ENCODE results near the gene STON2.

The STON2 gene

DNA sequence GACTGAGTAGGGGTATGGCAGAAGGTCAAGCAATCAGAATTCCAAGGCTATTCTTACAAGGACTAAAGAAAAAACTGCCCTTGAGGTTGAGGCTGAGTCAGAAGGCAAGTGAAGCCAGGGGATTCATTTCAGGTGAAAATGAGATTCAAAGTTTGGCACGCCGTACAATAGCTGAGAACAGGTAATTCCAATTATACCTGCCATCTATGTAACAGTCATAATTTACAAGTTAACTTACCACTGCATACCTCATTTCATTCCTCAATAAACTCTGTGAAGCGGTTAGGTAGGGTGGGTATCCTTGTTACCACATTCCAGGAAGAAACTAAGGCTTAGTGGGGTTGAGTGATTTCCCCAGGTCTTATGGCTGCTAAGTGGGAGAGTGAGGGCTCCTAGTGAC is 64.1 kb downstream of the STON2 start:
- no peak for DNase-seq (ENCODE audit: low read depth in 2 of 2)

DNA sequence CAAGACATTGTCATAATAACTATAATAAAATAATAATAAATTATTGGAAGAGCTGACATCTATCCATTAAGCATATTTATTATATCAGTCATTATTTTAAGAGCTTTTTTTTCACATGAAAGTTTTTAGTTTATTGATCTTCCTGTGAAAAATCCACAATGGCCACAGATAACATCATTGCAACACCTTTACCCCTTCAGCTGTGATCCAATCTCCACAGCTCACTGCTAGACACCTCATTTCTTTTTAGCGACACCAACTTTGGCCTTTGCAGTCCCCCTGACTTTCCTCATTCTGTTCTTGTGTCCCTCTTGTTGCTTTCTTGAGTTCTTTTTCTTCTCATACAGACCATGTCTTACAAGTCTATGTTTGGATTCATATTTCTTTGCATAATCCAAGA is 67.4 kb downstream of the STON2 start:
- DNase-seq (ENCODE audit: low read depth in 2 of 2): no peak

- no peak for DNase-seq (ENCODE audit: low read depth in 2 of 2)
Observed at GRCh38 chr14:81331229-81332021, 68.7 kb downstream of the STON2 start.

DNA sequence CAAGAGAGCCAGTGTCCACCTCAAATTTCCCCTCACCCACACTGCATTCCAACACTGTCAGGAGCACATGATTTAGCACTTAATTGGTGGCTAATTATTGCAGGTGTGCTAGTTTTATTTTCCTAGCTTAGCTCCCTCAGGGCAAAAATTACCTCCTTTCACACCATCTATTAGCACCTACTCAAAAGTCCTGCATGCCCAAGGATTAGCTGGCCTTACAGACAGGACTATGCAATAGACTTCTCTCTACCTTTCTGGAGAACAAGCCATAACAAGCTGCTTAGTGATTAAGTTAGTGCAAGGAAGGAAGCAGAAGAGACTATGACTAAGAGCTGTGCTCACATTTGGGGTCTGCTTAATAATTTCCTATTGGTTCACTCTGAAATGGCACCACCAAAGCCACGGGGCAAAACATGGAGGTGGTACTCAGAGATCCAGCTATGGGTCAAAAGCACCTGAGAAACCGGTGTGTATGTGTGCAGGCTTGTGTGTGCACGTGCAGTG is 69.5 kb downstream of the STON2 start:
- DNase-seq (ENCODE audit: low read depth in 2 of 2): no peak

- DNase-seq (ENCODE audit: low read depth in 2 of 2): no peak
Observed at GRCh38 chr14:81329640-81330381, 70.3 kb downstream of the STON2 start.

DNA sequence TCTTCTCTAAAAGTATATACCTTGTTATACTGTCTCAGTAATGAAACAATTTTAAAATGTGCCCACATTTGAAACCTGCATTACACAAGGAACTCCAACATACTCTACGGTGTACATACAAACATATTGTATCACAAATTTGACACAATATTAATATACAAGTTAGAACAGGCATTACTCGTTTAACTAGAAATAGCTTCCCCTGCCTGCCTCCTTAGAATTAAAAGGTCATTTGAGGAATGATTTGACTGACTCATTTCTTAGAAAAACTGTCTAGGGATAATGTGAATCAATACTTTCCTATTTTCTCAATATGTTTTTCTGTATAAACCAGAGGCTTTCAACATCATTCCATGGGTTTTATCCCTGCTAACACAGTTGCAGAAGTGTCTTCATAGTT is 73.7 kb downstream of the STON2 start:
- no peak for DNase-seq (ENCODE audit: low read depth in 2 of 2)

GRCh38 chr14:81324011-81324410 is 76.1 kb downstream of the STON2 start:
- no peak for DNase-seq (ENCODE audit: low read depth in 2 of 2)

DNA sequence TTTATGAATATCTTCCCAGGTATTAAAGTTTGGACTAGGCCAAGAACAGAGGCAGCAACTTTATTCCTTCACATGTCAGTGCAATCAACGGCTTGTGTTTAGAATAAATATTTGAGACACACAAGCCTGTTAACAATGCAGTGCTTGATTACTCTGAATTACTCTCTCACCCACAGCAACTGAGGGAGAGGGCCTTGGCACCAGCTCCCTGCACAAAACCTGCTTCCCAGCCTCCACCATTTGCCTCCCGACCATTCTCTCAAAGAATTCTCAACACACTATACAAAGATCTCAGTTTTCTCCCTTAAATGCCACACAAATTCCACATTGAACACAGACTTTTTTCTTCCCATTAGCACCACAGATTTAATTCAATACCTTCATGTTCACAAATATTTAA is 77.0 kb downstream of the STON2 start:
- no peak for DNase-seq (ENCODE audit: low read depth in 2 of 2)

GRCh38 chr14:81319946-81320345 is 80.2 kb downstream of the STON2 start:
- DNase-seq (ENCODE audit: low read depth in 2 of 2): no peak

DNA sequence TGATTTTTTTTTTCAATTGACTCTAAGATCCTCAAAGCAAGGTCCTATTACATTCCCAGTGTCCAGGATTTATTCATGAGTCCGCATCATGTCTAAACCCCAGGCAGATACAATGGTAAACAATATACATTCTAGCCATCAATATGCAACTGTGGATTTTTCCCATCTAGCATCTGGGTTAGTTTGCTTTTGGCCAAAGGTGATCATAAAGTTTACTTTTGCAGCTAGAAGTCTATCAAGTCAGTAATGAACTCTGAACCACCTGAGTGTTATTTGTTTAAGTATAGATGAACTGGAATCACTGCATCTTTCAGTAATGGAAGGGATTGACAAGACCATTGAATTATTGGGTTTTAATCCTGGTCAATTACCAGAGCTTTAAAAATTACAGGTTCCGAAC is 80.8 kb downstream of the STON2 start:
- DNase-seq (ENCODE audit: low read depth in 2 of 2): no peak

GRCh38 chr14:81315341-81315740 is 84.8 kb downstream of the STON2 start:
- no peak for DNase-seq (ENCODE audit: low read depth in 2 of 2)

DNA sequence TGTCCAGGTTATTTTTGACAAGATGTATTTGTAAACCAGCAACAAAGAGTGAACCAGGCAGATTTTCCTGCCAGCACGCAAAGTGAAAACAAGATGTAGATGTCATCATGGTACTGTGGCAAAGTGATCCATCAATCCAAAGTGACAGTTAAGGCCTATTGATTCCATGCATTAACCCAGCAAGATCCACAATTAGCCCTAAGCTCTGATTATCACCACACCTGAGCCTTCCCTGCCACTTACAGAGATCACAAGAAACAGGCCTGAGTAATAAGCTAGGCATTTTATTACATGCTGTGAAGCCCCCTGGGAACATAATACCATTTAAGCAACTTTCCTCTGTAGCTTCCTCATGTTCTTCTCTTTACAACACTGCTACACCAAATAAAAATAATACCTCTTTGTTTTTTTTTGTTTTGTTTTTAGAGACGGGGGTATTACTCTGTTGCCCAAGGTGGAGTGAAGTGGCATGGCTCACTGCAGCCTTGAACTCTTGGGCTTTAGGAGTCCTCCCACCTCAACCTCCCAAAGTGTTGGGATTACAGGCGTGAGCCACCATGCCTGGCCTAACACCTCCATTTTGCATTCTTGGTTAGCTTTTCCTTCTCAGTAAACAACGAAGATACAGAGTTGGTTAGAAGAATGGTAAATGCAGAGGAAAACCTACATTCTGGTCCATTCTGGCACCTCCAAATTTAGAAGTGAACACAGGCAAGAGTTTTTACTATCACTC is 85.5 kb downstream of the STON2 start:
- DNase-seq (ENCODE audit: low read depth in 2 of 2): no peak

- DNase-seq (ENCODE audit: low read depth in 2 of 2): no peak
Observed at GRCh38 chr14:81313775-81314429, 86.2 kb downstream of the STON2 start.

DNA sequence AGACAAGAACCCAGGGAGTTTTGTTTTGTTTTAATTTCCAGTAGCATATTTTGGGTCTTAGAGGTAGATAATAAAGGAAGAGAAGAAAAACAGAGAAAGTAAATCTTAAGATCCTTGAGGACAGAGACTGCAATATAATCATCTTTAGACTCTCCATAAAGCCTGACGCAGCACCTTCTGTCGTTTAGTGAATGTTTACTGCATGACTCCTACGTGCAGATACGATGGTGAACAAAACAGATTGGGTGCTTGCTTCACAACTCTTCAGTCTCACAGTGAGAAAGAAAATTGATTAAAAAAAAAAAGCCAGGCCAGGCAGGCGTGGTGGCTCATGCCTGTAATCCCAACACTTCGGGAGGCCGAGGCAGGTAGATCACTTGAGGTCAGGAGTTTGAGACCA is 86.9 kb downstream of the STON2 start:
- DNase-seq (ENCODE audit: low read depth in 2 of 2): no peak

GRCh38 chr14:81312289-81312876 is 87.7 kb downstream of the STON2 start:
- DNase-seq (ENCODE audit: low read depth in 2 of 2): no peak

GRCh38 chr14:81311778-81312177 is 88.3 kb downstream of the STON2 start:
- no peak for DNase-seq (ENCODE audit: low read depth in 2 of 2)

DNA sequence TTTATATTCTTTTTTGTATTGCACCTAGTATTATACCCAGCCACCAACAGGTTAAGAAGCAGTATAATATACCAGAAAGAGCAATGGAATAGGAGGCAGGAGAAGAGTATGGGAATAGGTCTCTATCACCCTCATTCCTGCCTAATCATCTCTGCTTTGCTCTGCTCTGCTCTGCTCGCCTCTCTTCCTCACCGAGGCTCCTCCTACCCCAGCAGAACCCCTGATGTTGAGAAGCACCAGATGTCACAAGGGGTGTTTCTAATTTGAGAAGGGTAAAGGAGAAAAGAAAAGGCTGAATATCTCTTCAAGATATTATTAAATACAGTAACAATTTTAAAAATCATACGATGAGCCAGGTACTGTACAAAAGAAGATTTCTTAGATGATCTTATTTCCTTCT is 89.0 kb downstream of the STON2 start:
- DNase-seq (ENCODE audit: low read depth in 2 of 2): no peak

GRCh38 chr14:81310606-81311005 is 89.5 kb downstream of the STON2 start:
- no peak for DNase-seq (ENCODE audit: low read depth in 2 of 2)

- DNase-seq (ENCODE audit: low read depth in 2 of 2): no peak
Observed at GRCh38 chr14:81309511-81309910, 90.6 kb downstream of the STON2 start.

DNA sequence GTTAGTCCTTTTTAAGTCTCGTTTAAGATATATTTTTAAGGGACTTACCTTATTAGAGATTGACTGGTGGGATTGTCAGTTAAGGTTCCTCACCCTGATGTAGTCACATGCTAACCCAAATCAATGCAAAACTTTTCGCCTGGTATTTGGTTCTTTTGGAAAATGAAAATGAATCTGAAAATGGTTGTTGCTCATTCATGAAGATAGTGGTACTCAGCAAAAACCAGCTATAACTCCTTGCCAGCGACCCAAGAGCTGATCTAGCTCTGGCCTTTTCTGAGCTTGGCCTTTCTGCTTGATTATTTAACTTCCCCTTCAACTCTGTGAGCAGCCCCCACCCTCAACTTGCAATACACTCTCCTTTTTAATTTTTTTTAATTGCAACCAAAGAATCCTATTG is 94.4 kb downstream of the STON2 start:
- no peak for DNase-seq (ENCODE audit: low read depth in 2 of 2)

- DNase-seq (ENCODE audit: low read depth in 2 of 2): no peak
Observed at GRCh38 chr14:81305065-81305464, 95.1 kb downstream of the STON2 start.

Measured in activated CD8-positive, alpha-beta memory T cell treated with anti-CD3 and anti-CD28 coated beads for 4 hours (primary cell).